Liver (tissue), 3 donors: Measurements from ENCODE around the gene TIMP3.

Experiments
- EGR1 ChIP-seq, 2 donors: IDR thresholded peaks; 2 replicates each; pipeline ENCODE4 v1.6.1; 2016 to 2018; ENCODE audit warnings: antibody characterized with exemption in 2 of 2, low read depth in 2 of 2
- GABPA ChIP-seq, 2 donors: IDR thresholded peaks in 1 of 2; conservative IDR thresholded peaks in 1 of 2; 2 replicates each; pipeline ENCODE4 v1.6.1; 2016; ENCODE audit warnings: antibody characterized with exemption in 2 of 2, mild to moderate bottlenecking in 1 of 2, moderate library complexity in 1 of 2
- RAD21 ChIP-seq, 2 donors: IDR thresholded peaks; 2 replicates each; pipeline ENCODE4 v1.6.1; 2016; ENCODE audit warnings: antibody characterized with exemption in 2 of 2, mild to moderate bottlenecking in 2 of 2
- SP1 ChIP-seq: IDR thresholded peaks from 2 replicates; pipeline ENCODE4 v1.6.1; 2018; ENCODE audit warnings: antibody characterized with exemption, mild to moderate bottlenecking
- TAF1 ChIP-seq: conservative IDR thresholded peaks from 2 replicates; pipeline ENCODE4 v1.6.1; 2016; ENCODE audit warnings: antibody characterized with exemption, mild to moderate bottlenecking
- YY1 ChIP-seq: IDR thresholded peaks from 2 replicates; pipeline ENCODE4 v1.6.1; 2016; ENCODE audit warnings: antibody characterized with exemption, mild to moderate bottlenecking
- TF ChIP-seq, protein P1 (sequence below): fragments of 150-350 bp; IDR thresholded peaks from 2 replicates; pipeline ENCODE4 v1.5.1; 2017; ENCODE audit warnings: improper control_type of control experiment, low read depth, low read length; ENCODE audit not compliant: missing input control
- TF ChIP-seq, protein P2 (sequence below): IDR thresholded peaks from 2 replicates; pipeline ENCODE4 v1.6.1; 2016; ENCODE audit warnings: antibody characterized with exemption
- donor health status: healthy.
- donor health status: healthy.

DNA sequence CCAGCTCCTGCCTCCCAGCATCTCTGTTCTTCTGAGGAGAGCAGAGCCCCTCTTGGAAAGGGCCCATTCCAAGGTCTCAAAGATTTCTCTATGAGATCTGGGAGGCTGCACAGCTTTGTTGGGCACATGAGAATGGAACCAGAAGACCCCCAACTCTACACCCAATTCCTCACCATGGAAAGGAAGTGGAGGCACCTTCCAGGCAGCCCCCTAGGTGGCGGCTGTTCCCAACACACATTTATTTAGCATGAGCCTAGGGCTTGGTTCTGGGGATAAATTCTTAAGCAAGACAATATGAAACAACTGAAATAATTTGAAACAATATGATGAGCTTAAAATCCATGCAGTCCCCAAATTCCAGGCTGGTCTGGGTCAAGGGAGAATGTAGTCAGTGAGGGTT, 100.4 kb downstream of the TIMP3 start:
- TF ChIP-seq, protein P1, sequence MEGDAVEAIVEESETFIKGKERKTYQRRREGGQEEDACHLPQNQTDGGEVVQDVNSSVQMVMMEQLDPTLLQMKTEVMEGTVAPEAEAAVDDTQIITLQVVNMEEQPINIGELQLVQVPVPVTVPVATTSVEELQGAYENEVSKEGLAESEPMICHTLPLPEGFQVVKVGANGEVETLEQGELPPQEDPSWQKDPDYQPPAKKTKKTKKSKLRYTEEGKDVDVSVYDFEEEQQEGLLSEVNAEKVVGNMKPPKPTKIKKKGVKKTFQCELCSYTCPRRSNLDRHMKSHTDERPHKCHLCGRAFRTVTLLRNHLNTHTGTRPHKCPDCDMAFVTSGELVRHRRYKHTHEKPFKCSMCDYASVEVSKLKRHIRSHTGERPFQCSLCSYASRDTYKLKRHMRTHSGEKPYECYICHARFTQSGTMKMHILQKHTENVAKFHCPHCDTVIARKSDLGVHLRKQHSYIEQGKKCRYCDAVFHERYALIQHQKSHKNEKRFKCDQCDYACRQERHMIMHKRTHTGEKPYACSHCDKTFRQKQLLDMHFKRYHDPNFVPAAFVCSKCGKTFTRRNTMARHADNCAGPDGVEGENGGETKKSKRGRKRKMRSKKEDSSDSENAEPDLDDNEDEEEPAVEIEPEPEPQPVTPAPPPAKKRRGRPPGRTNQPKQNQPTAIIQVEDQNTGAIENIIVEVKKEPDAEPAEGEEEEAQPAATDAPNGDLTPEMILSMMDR = no peak
- no peak for TF ChIP-seq TAF1
- no peak for TF ChIP-seq YY1
- no peak for TF ChIP-seq GABPA (IDR thresholded peaks at IDR 0.05 in 1 of 2, conservative IDR thresholded peaks at IDR 0.05 in 1 of 2)
- no peak for TF ChIP-seq EGR1 (IDR thresholded peaks at IDR 0.05; ENCODE audit: low read depth in 2 of 2)
- TF ChIP-seq RAD21 (IDR thresholded peaks at IDR 0.05) = no peak
- TF ChIP-seq SP1 = no peak
- TF ChIP-seq, protein P2, sequence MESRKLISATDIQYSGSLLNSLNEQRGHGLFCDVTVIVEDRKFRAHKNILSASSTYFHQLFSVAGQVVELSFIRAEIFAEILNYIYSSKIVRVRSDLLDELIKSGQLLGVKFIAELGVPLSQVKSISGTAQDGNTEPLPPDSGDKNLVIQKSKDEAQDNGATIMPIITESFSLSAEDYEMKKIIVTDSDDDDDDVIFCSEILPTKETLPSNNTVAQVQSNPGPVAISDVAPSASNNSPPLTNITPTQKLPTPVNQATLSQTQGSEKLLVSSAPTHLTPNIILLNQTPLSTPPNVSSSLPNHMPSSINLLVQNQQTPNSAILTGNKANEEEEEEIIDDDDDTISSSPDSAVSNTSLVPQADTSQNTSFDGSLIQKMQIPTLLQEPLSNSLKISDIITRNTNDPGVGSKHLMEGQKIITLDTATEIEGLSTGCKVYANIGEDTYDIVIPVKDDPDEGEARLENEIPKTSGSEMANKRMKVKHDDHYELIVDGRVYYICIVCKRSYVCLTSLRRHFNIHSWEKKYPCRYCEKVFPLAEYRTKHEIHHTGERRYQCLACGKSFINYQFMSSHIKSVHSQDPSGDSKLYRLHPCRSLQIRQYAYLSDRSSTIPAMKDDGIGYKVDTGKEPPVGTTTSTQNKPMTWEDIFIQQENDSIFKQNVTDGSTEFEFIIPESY = no peak
